Measurements from ENCODE around the gene PRSS33. TPM values are rescaled to one million over a fixed set of nuclear protein-coding genes. Genes with fewer than 3 reads are reported as not detected.

The PRSS33 gene
- total and polyA plus RNA-seq, 9 of the 15 experiments (the other 6 are each of a cell fraction or from before 2014, with no cell fraction given) = not detected

- in situ Hi-C loops (cut with MboI) = no loop called here
- CTCF ChIA-PET (ENCODE audit: low intra/inter-chr PET ratio) = no interaction called here
- ATAC-seq (no peak), DNase-seq (ENCODE audit: extremely low read depth in 1 of 4, low spot score in 3 of 4) (no peak), FAIRE-seq (no peak)
- intact Hi-C loops (cut with micrococcal nuclease) = no loop called here
- no TSS peak for BruUV-seq (replicated peaks)
- TF ChIP-seq TAF15 (IDR thresholded peaks at IDR 0.05; ENCODE audit: low read depth, low read length) (no peak), CCNT2 (IDR thresholded peaks at IDR 0.05; ENCODE audit: borderline replicate concordance, extremely low read depth, insufficient read length, low read depth, low read length) (no peak), PKNOX1 (IDR thresholded peaks at IDR 0.05) (no peak), HMG20B (CRISPR knock-in tag; IDR thresholded peaks at IDR 0.05) (no peak), JUND (IDR thresholded peaks at IDR 0.05; ENCODE audit: borderline replicate concordance, low read depth, low read length) (no peak), JUND (tag; IDR thresholded peaks at IDR 0.05; ENCODE audit: borderline replicate concordance, low read depth, low read length) (no peak), ZNF384 (IDR thresholded peaks at IDR 0.05; ENCODE audit: low read depth, low read length) (no peak), E4F1 (CRISPR knock-in tag; IDR thresholded peaks at IDR 0.05; ENCODE audit: borderline replicate concordance) (no peak), MYBL2 (IDR thresholded peaks at IDR 0.05; ENCODE audit: low read depth) (no peak), MYBL2 (CRISPR knock-in tag; IDR thresholded peaks at IDR 0.05; ENCODE audit: borderline replicate concordance) (no peak), TCF7 (IDR thresholded peaks at IDR 0.05; ENCODE audit: borderline replicate concordance) (no peak), SREBF1 (IDR thresholded peaks at IDR 0.05; ENCODE audit: borderline replicate concordance, low read depth, low read length) (no peak), ZSCAN29 (IDR thresholded peaks at IDR 0.05) (no peak), TAF1 (IDR thresholded peaks at IDR 0.05; ENCODE audit: control insufficient read depth, extremely low read depth, insufficient read depth, low read length, severe bottlenecking) (no peak)
- Histone ChIP-seq H3K27ac (ENCODE audit: extremely low read depth, low read depth, low read length) (no peak overlapping the region), H3K4me3 (no peak overlapping the region), H3K79me2 (ENCODE audit: control insufficient read depth, insufficient read depth, low read length) (no peaks in the 10 kb centered on the region), H3K27me3 (ENCODE audit: control insufficient read depth in 2 of 2, insufficient read depth in 2 of 2, low read length in 2 of 2) (peaks cover 4 to 35% of the 10 kb centered on the region in 2 experiments; a peak in 3 of 5 replicates), H3K4me1 (replicated peaks in 1 of 2; ENCODE audit: control insufficient read depth in 2 of 2, insufficient read depth in 2 of 2, low read length in 2 of 2) (peaks cover 9 to 21% of the 10 kb centered on the region in 2 experiments; a peak in 4 of 5 replicates), H3K4me2 (ENCODE audit: insufficient read depth, low read length) (no peak overlapping the region), H3K9me1 (ENCODE audit: control insufficient read depth, insufficient read depth, low read length) (no peaks in the 10 kb centered on the region), H4K20me1 (replicated peaks; ENCODE audit: control insufficient read depth, insufficient read depth, low read length) (no peaks in the 10 kb centered on the region), H3K36me3 (ENCODE audit: control insufficient read depth, insufficient read depth, low read length) (no peaks in the 10 kb centered on the region), H3K9me3 (replicated peaks; ENCODE audit: control insufficient read depth, insufficient read depth, low read depth, low read length) (no peaks in the 10 kb centered on the region), H2AFZ (ENCODE audit: low read depth, low read length) (no peak overlapping the region), H3K9ac (ENCODE audit: insufficient read depth in 1 of 2, low read depth in 2 of 2, low read length in 2 of 2) (no peak overlapping the region)
- WGBS (ENCODE audit: insufficient coverage, low coverage, missing lambda C conversion rate) = 31% methylated on average over 6 of the region's 6 CpGs
- POLR2A ChIA-PET = interaction anchor here (0.5 to 1.9 kb wide), 5 partner anchors 10 to 173 kb away, joined by 3 to 7 read pairs (median 4); no protein-coding TSS in a partner anchor
Observed at GRCh38 chr16:2810651-2811050, 23.3 kb upstream of the PRSS33 start.

All from K562 (cell line).